ENCODE data around the gene SPPL3. TPM values are rescaled to one million over a fixed set of nuclear protein-coding genes. Genes with fewer than 3 reads are reported as not detected.
A peak's percentile ranks its signal among the peaks of the same experiment; 100 is the strongest.

SPPL3 gene
- total and polyA plus RNA-seq, 7 experiments from 2014 or later, result 22.8 to 51.8 (median 47.5) TPM

DNA sequence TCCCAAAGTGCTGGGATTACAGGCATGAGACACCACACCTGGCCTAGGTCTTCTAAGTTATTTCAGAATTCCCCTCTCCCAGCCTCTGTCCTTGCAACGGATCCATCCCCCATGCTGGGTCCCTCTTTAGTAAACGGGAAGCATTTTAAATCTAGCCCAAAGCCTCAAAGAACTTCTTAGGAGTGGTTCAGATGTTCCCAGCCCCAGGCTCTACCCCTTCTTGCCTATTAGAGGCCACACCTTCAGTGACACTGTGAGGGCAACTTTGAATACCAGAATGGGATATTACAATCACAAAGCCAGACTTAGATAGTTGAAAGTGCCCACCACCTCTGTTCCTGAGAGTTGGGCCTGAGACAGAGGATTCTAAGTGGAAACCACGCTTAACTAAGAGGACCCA is 18.1 kb upstream of the SPPL3 start:
- H3K36me3 Mint-ChIP-seq, result peaks cover 0 to 4% (median 2%) of the 10 kb centered on the region in 5 donors
- POLR2A ChIA-PET, result no interaction called here

DNA sequence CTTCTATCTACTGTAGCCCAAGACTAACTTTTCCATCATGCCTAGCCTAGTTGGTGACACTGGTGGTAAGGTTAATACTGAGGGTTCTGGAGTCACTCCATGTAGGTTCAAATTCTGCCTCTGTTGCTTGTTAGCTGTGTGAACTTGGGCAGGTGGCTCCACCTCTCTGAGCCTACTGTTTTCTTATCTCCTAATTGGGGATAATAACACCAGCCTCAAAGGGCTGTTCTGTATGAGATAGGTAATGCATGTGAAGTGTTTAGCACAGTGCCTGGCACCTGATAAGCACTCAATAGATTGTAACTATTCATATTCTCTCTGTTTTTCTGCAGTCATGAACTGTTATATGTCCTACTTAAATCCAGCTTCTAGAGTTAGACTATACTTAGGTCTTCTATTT is 17.5 kb upstream of the SPPL3 start:
- DNase-seq (no peak), ATAC-seq (no peak)
- H3K27me3 ChIP-seq (ENCODE audit: control insufficient read depth in 2 of 2, insufficient read depth in 2 of 2, low read length in 2 of 2), result no peaks in the 10 kb centered on the region
- intact Hi-C loops (cut with micrococcal nuclease), result no loop called here
- H3K27ac Mint-ChIP-seq, result no peak overlapping the region
- no peaks in the 10 kb centered on the region for H3K27me3 Mint-ChIP-seq
- peaks cover 0 to 2% (median 0%) of the 10 kb centered on the region in 7 donors for H3K4me1 Mint-ChIP-seq
- no peak overlapping the region for H3K4me3 Mint-ChIP-seq
- H3K36me3 Mint-ChIP-seq, result peaks cover 0 to 8% (median 3%) of the 10 kb centered on the region in 5 donors
- H3K4me3 ChIP-seq (ENCODE audit: low read length), result no peak overlapping the region
- no peaks in the 10 kb centered on the region for H3K36me3 ChIP-seq (ENCODE audit: control insufficient read depth in 2 of 3, insufficient read depth in 3 of 3, low read length in 3 of 3)
- CTCF ChIA-PET, result no interaction called here
- POLR2A ChIA-PET, result no interaction called here
- H3K9me3 ChIP-seq (ENCODE audit: control insufficient read depth in 2 of 3, low read length in 3 of 3), result no peaks in the 10 kb centered on the region
- peaks cover 0 to 21% (median 16%) of the 10 kb centered on the region in 11 donors for H3K9me3 Mint-ChIP-seq
- H3K27ac ChIP-seq (ENCODE audit: low read depth, low read length), result no peak overlapping the region
- H3K4me1 ChIP-seq (ENCODE audit: control insufficient read depth in 2 of 2, insufficient read depth in 2 of 2, low read length in 2 of 2), result no peaks in the 10 kb centered on the region

More for the DNA sequence above, 18.1 kb upstream of the SPPL3 start:
- DNase-seq (no peak), ATAC-seq (no peak)
- intact Hi-C loops (cut with micrococcal nuclease), result no loop called here
- Histone ChIP-seq H3K9me3 (ENCODE audit: control insufficient read depth in 2 of 3, low read length in 3 of 3) (no peaks in the 10 kb centered on the region), H3K27ac (ENCODE audit: low read depth, low read length) (no peak overlapping the region), H3K4me3 (ENCODE audit: low read length) (no peak overlapping the region), H3K4me1 (ENCODE audit: control insufficient read depth in 2 of 2, insufficient read depth in 2 of 2, low read length in 2 of 2) (no peaks in the 10 kb centered on the region), H3K27me3 (ENCODE audit: control insufficient read depth in 2 of 2, insufficient read depth in 2 of 2, low read length in 2 of 2) (no peaks in the 10 kb centered on the region), H3K36me3 (ENCODE audit: control insufficient read depth in 2 of 3, insufficient read depth in 3 of 3, low read length in 3 of 3) (no peaks in the 10 kb centered on the region)
- Mint-ChIP-seq H3K9me3 (peaks cover 0 to 16% (median 12%) of the 10 kb centered on the region in 11 donors), H3K4me1 (peaks cover 0 to 2% (median 0%) of the 10 kb centered on the region in 7 donors), H3K4me3 (no peak overlapping the region), H3K27me3 (no peaks in the 10 kb centered on the region), H3K27ac (no peak overlapping the region)
- CTCF ChIA-PET, result interaction anchor here (0.6 to 1.0 kb wide), 3 partner anchors 9 to 419 kb away, joined by 3 read pairs; no protein-coding TSS in a partner anchor

DNA sequence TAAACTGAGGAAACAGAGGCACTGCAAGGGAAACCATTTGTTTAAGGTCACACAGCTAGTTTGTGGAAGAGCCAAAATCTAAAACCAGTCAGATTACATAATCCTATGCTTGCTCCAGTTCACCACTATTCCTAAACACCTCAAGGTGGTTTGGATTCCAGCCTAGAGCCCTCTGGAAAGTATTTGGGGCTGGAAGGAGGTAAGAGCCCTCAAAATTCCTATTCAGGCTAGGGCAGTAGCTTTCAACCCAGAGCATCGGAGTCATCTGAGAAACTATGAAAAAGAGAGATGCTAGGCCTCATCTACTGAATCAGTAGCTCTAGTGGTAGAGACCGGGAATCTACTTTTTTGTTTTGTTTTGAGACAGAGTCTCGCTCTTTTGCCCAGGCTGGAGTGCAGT is 16.0 kb upstream of the SPPL3 start:
- ATAC-seq, result no peak
- Mint-ChIP-seq H3K27me3 (no peaks in the 10 kb centered on the region), H3K36me3 (peaks cover 0 to 10% (median 4%) of the 10 kb centered on the region in 5 donors), H3K9me3 (peaks cover 0 to 24% (median 18%) of the 10 kb centered on the region in 11 donors), H3K4me1 (peaks cover 0 to 2% (median 0%) of the 10 kb centered on the region in 7 donors), H3K4me3 (no peak overlapping the region), H3K27ac (no peak overlapping the region)
- no peak for DNase-seq
- Histone ChIP-seq H3K4me3 (ENCODE audit: low read length) (no peak overlapping the region), H3K4me1 (ENCODE audit: control insufficient read depth in 2 of 2, insufficient read depth in 2 of 2, low read length in 2 of 2) (no peaks in the 10 kb centered on the region), H3K36me3 (ENCODE audit: control insufficient read depth in 2 of 3, insufficient read depth in 3 of 3, low read length in 3 of 3) (no peaks in the 10 kb centered on the region), H3K27me3 (ENCODE audit: control insufficient read depth in 2 of 2, insufficient read depth in 2 of 2, low read length in 2 of 2) (no peaks in the 10 kb centered on the region), H3K9me3 (ENCODE audit: control insufficient read depth in 2 of 3, low read length in 3 of 3) (no peaks in the 10 kb centered on the region), H3K27ac (ENCODE audit: low read depth, low read length) (no peak overlapping the region)
- intact Hi-C loops (cut with micrococcal nuclease), result no loop called here
- POLR2A ChIA-PET, result interaction anchor here (0.6 kb wide), 1 partner anchor 33 kb away, joined by 4 read pairs; no protein-coding TSS in a partner anchor
- CTCF ChIA-PET, result no interaction called here

DNA sequence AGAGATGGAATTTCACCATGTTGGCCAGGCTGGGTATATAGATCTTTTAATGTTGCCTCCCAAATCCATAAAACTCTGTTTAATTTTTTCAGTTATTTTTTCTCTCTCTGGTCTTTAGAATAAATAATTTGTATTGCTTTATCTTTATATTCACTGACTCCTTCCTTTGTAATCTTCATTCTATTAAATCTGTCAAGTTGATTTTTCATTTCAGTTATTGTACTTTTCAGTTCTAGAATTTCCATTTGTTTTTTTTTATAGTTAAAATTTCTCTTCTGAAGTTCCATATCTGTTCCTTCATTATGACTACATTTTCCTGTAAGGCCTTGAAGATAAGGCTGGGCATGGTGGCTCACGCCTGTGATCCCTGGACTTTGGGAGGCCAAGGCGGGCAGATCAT is 13.6 kb upstream of the SPPL3 start:
- H3K9me3 Mint-ChIP-seq, result peaks cover 0 to 24% (median 18%) of the 10 kb centered on the region in 11 donors
- H3K4me1 ChIP-seq (ENCODE audit: control insufficient read depth in 2 of 2, insufficient read depth in 2 of 2, low read length in 2 of 2), result no peaks in the 10 kb centered on the region
- no peaks in the 10 kb centered on the region for H3K27me3 ChIP-seq (ENCODE audit: control insufficient read depth in 2 of 2, insufficient read depth in 2 of 2, low read length in 2 of 2)
- H3K9me3 ChIP-seq (ENCODE audit: control insufficient read depth in 2 of 3, low read length in 3 of 3), result no peaks in the 10 kb centered on the region
- H3K27ac ChIP-seq (ENCODE audit: low read depth, low read length), result no peak overlapping the region
- CTCF ChIA-PET, result no interaction called here
- H3K27ac Mint-ChIP-seq, result no peak overlapping the region
- POLR2A ChIA-PET, result no interaction called here
- H3K4me3 ChIP-seq (ENCODE audit: low read length), result no peak overlapping the region
- intact Hi-C loops (cut with micrococcal nuclease), result no loop called here
- peaks cover 0 to 4% (median 0%) of the 10 kb centered on the region in 5 donors for H3K27me3 Mint-ChIP-seq
- H3K4me3 Mint-ChIP-seq, result no peak overlapping the region
- H3K36me3 ChIP-seq (ENCODE audit: control insufficient read depth in 2 of 3, insufficient read depth in 3 of 3, low read length in 3 of 3), result no peaks in the 10 kb centered on the region
- peaks cover 0 to 10% (median 4%) of the 10 kb centered on the region in 5 donors for H3K36me3 Mint-ChIP-seq
- ATAC-seq (no peak), DNase-seq (no peak)
- H3K4me1 Mint-ChIP-seq, result no peaks in the 10 kb centered on the region

DNA sequence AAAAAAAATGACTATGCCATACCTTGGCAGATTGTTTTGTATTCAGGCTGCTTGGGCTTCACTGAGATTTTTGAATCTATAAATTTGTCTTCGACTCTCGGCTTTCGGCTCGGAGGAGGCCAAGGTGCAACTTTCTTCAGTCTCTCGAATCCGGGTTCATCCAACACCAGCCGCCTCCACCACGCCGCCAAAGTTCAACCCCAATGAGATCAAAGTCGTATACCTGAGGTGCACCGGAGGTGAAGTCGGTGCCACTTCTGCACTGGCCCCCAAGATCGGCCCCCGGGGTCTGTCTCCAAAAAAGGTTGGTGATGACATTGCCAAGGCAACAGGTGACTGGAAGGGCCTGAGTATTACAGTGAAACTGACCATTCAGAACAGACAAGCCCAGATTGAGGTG is 12.4 kb upstream of the SPPL3 start:
- no peak overlapping the region for H3K4me3 Mint-ChIP-seq
- ATAC-seq, result no peak

DNA sequence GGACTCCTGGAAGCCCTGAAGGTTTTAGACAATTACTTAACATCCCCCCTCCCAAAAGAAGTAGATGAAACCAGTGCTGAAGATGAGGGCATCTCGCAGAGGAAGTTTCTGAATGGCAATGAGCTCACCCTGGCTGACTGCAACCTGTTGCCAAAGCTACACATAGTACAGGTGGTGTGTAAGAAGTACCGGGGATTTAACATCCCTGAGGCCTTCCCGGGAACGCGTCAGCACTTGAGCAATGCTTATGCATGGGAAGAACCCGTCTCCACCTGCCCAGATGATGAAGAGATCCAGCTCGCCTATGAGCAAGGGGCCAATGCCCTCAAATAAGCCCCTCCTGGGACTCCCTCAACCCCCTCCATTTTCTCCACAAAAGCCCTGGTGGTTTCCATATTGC is 10.6 kb upstream of the SPPL3 start:
- Mint-ChIP-seq H3K27me3 (peaks cover 0 to 7% (median 0%) of the 10 kb centered on the region in 5 donors), H3K9me3 (peaks cover 0 to 24% (median 18%) of the 10 kb centered on the region in 11 donors), H3K36me3 (peaks cover 0 to 10% (median 4%) of the 10 kb centered on the region in 5 donors), H3K27ac (no peak overlapping the region), H3K4me1 (no peaks in the 10 kb centered on the region), H3K4me3 (no peak overlapping the region)
- Histone ChIP-seq H3K9me3 (ENCODE audit: control insufficient read depth in 2 of 3, low read length in 3 of 3) (no peaks in the 10 kb centered on the region), H3K4me1 (ENCODE audit: control insufficient read depth in 2 of 2, insufficient read depth in 2 of 2, low read length in 2 of 2) (no peaks in the 10 kb centered on the region), H3K4me3 (ENCODE audit: low read length) (no peak overlapping the region), H3K36me3 (ENCODE audit: control insufficient read depth in 2 of 3, insufficient read depth in 3 of 3, low read length in 3 of 3) (no peaks in the 10 kb centered on the region), H3K27me3 (ENCODE audit: control insufficient read depth in 2 of 2, insufficient read depth in 2 of 2, low read length in 2 of 2) (no peaks in the 10 kb centered on the region), H3K27ac (ENCODE audit: low read depth, low read length) (no peak overlapping the region)
- ATAC-seq (no peak), DNase-seq (no peak)
- POLR2A ChIA-PET, result no interaction called here
- CTCF ChIA-PET, result no interaction called here
- intact Hi-C loops (cut with micrococcal nuclease), result no loop called here

More for the DNA sequence above, 12.4 kb upstream of the SPPL3 start:
- no peak for DNase-seq
- Histone ChIP-seq H3K9me3 (ENCODE audit: control insufficient read depth in 2 of 3, low read length in 3 of 3) (no peaks in the 10 kb centered on the region), H3K4me3 (ENCODE audit: low read length) (no peak overlapping the region), H3K27me3 (ENCODE audit: control insufficient read depth in 2 of 2, insufficient read depth in 2 of 2, low read length in 2 of 2) (no peaks in the 10 kb centered on the region), H3K27ac (ENCODE audit: low read depth, low read length) (no peak overlapping the region), H3K36me3 (ENCODE audit: control insufficient read depth in 2 of 3, insufficient read depth in 3 of 3, low read length in 3 of 3) (no peaks in the 10 kb centered on the region), H3K4me1 (ENCODE audit: control insufficient read depth in 2 of 2, insufficient read depth in 2 of 2, low read length in 2 of 2) (no peaks in the 10 kb centered on the region)
- Mint-ChIP-seq H3K9me3 (peaks cover 0 to 24% (median 18%) of the 10 kb centered on the region in 11 donors), H3K36me3 (peaks cover 0 to 10% (median 4%) of the 10 kb centered on the region in 5 donors), H3K27ac (peak overlapping the region in 1 of 9 donors; percentile 15), H3K4me1 (no peaks in the 10 kb centered on the region), H3K27me3 (peaks cover 0 to 4% (median 0%) of the 10 kb centered on the region in 5 donors)
- intact Hi-C loops (cut with micrococcal nuclease), result no loop called here
- ChIA-PET CTCF (no interaction called here), POLR2A (no interaction called here)

DNA sequence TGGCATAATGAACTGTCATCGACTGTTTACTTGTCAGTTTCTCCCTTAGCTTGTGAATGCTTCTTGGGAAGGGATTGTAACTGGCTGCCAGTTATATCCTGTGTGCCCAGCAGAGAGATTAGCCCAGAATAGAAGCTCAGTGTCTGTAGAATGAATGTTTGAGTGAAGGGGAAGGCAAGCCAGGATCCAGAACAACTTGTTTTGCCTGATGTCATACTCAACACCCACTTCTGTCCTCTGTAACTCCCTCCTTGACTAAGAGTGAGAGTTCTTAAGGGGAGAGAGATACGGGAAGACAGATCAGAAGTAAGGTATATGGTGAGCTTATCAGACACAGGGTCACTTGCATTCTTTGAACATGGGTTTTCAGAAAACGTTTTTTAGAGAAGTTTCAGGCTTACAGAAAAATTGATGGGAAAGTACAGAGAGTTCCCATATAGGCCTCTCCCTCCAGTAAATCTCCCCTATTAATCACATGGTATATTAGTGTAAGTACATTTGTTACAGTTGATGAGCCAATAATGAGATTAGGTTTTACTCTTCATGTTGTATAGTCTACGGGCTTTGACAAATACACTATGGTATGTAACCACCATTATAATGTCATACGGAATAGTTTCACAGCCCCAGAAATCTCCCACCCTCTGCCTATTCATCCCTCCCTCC is 5.6 kb upstream of the SPPL3 start:
- no peak for ATAC-seq
- Histone ChIP-seq H3K27me3 (ENCODE audit: control insufficient read depth in 2 of 2, insufficient read depth in 2 of 2, low read length in 2 of 2) (no peaks in the 10 kb centered on the region), H3K4me1 (ENCODE audit: control insufficient read depth in 2 of 2, insufficient read depth in 2 of 2, low read length in 2 of 2) (peaks cover 0 to under 1% of the 10 kb centered on the region in 2 donors), H3K9me3 (ENCODE audit: control insufficient read depth in 2 of 3, low read length in 3 of 3) (no peaks in the 10 kb centered on the region), H3K27ac (ENCODE audit: low read depth, low read length) (no peak overlapping the region), H3K36me3 (ENCODE audit: control insufficient read depth in 2 of 3, insufficient read depth in 3 of 3, low read length in 3 of 3) (no peaks in the 10 kb centered on the region), H3K4me3 (ENCODE audit: low read length) (no peak overlapping the region)
- POLR2A ChIA-PET, result no interaction called here
- Mint-ChIP-seq H3K36me3 (no peaks in the 10 kb centered on the region), H3K4me1 (peaks cover 0 to 3% (median 2%) of the 10 kb centered on the region in 7 donors), H3K4me3 (no peak overlapping the region), H3K9me3 (no peaks in the 10 kb centered on the region), H3K27me3 (peaks cover 0 to 5% (median 0%) of the 10 kb centered on the region in 5 donors), H3K27ac (no peak overlapping the region)
- no peak for DNase-seq
- CTCF ChIA-PET, result no interaction called here
- intact Hi-C loops (cut with micrococcal nuclease), result no loop called here
